Upper lobe of left lung (tissue), 4 donors: ENCODE results near the gene LCE3A.

Source experiments
- CTCF ChIP-seq, 6 experiments: fragments of 450-650 bp in 4 of 6; fragments of 200-600 bp in 2 of 6; sonication (generic) in 2 of 6; IDR thresholded peaks; one replicate each; pipeline ENCODE4 v1.5.1; 2016 to 2019; ENCODE audit warnings: antibody characterized with exemption in 6 of 6
- EP300 ChIP-seq, 4 donors: sonication (generic); formaldehyde crosslinking; IDR thresholded peaks; one replicate each; pipeline ENCODE4 v1.5.1; 2017; ENCODE audit warnings: antibody characterized with exemption in 4 of 4, control low read depth in 2 of 4

DNA sequence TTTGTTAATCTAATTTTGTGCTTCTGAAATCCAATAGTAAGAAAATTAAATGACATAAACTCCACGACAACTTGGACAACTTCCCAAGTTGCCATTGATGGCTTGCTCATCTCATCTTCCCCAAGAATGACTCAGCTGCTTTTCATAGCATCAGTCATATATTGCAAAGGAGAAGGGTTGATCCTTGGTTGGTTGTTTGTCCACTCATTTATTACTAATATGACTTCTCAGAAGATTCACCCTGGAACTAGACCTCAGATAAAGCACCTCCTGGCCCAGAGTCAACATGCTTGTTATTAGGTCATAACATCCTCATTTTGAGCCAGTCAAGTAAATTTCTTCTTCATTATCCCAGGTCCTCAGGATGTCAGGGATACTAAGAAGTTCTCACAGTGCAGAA is 40.3 kb downstream of the LCE3A start:
- TF ChIP-seq CTCF (IDR thresholded peaks at IDR 0.05) (no peak), EP300 (IDR thresholded peaks at IDR 0.05) (no peak)
